HG03066 (cell line): ENCODE data around the gene MAGI2.
"Not testable (repeated sequence)": the region's sequence is repeated elsewhere in the genome, so short reads cannot be mapped to it uniquely, and the experiment has no call there.

ENCODE experiments used
- ATAC-seq: cut with Tn5 transposase; IDR thresholded peaks from one replicate; pipeline ENCODE4 v1.9.1; 2021; ENCODE audit warnings: low read depth; ENCODE audit not compliant: unreplicated experiment

Gene MAGI2

GRCh38 chr7:79452032-79452494 lies 1.4 kb downstream of the MAGI2 start:
- no peak for ATAC-seq

GRCh38 chr7:79451580-79451979 lies 1.9 kb downstream of the MAGI2 start:
- no peak for ATAC-seq

- ATAC-seq: not testable (repeated sequence)
These were observed 10.7 kb downstream of the MAGI2 start for GRCh38 chr7:79442766-79443165.

GRCh38 chr7:79436378-79436777 lies 17.1 kb downstream of the MAGI2 start:
- ATAC-seq: no peak

GRCh38 chr7:79434867-79435266 lies 18.6 kb downstream of the MAGI2 start:
- no peak for ATAC-seq

- ATAC-seq: no peak
These were observed 19.4 kb downstream of the MAGI2 start for GRCh38 chr7:79434098-79434497.

GRCh38 chr7:79430391-79430790 lies 23.1 kb downstream of the MAGI2 start:
- no peak for ATAC-seq

- ATAC-seq: no peak
These were observed 27.8 kb downstream of the MAGI2 start for GRCh38 chr7:79425665-79426064.

- ATAC-seq: no peak
These were observed 31.7 kb downstream of the MAGI2 start for GRCh38 chr7:79421751-79422150.

- no peak for ATAC-seq
These were observed 33.0 kb downstream of the MAGI2 start for GRCh38 chr7:79420464-79420863.

GRCh38 chr7:79414910-79415309 lies 38.6 kb downstream of the MAGI2 start:
- ATAC-seq: no peak

GRCh38 chr7:79412915-79413314 lies 40.6 kb downstream of the MAGI2 start:
- ATAC-seq: no peak

GRCh38 chr7:79412438-79412837 lies 41.0 kb downstream of the MAGI2 start:
- no peak for ATAC-seq

- ATAC-seq: no peak
These were observed 43.1 kb downstream of the MAGI2 start for GRCh38 chr7:79410345-79410744.

GRCh38 chr7:79407351-79407750 lies 46.1 kb downstream of the MAGI2 start:
- ATAC-seq: no peak

GRCh38 chr7:79406371-79406770 lies 47.1 kb downstream of the MAGI2 start:
- ATAC-seq: no peak

GRCh38 chr7:79405368-79405767 lies 48.1 kb downstream of the MAGI2 start:
- no peak for ATAC-seq

GRCh38 chr7:79403879-79404278 lies 49.6 kb downstream of the MAGI2 start:
- no peak for ATAC-seq

- ATAC-seq: no peak
These were observed 50.0 kb downstream of the MAGI2 start for GRCh38 chr7:79403451-79403850.

GRCh38 chr7:79401254-79401653 lies 52.2 kb downstream of the MAGI2 start:
- no peak for ATAC-seq

- ATAC-seq: no peak
These were observed 53.2 kb downstream of the MAGI2 start for GRCh38 chr7:79400222-79400621.

GRCh38 chr7:79398138-79398749 lies 55.2 kb downstream of the MAGI2 start:
- ATAC-seq: no peak
